GF-D8 (cell line): ENCODE data around the gene LIMK2.
"Not testable (repeated sequence)": the region's sequence is repeated elsewhere in the genome, so short reads cannot be mapped to it uniquely, and the experiment has no call there.

Source experiments
- DNase-seq: peaks from one replicate; lab custom pipeline; 2025; lab: John Stamatoyannopoulos, UW

Gene LIMK2

DNA sequence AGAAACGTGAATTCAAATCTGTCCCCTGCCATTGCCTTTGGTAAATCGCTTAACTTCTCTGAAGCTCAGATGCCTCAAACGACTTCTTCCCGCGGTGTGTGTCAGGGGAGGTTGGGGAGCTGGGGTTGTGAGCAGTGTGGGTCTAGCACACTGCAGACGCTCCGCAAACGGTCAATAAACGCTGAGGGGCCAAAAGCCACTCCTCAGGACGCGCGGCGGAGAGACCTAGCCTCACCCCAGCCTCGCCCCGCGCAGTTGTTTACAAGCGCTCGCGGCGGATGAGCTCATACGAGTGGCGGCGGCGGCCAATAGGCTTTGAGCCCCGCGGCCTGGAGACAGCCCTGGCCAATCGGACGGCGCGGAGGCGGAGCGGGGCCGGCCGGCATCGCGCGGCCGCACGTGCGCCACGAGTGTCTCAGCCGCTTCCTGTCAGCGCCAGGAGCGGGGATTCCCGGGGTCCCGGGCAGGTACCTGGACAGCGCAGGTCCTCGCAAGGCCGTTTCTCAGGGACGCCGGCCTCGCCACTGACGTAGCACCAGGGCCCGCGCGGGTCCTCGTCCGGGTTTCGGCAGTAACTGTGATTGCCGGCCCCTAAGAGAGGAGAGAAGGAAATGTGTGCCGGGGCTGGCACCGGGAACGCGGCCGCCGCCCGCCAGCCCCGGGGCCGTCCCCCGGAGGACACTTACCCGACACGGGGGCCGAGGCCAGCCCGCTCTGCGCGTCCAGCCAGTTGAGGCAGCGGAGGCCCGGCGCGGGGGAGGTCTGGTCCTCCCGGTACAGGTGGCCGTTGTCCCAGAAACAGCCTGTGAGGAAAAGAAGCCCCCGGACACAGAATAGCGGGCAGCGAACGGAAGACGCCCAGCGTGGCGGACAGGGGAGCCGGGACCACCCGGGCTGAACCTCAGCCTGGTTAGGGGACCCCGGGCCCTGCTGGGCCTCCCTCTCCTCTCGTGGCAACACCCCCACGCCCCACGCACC, 78.7 kb downstream of the LIMK2 start:
- DNase-seq = peak; percentile 66

DNA sequence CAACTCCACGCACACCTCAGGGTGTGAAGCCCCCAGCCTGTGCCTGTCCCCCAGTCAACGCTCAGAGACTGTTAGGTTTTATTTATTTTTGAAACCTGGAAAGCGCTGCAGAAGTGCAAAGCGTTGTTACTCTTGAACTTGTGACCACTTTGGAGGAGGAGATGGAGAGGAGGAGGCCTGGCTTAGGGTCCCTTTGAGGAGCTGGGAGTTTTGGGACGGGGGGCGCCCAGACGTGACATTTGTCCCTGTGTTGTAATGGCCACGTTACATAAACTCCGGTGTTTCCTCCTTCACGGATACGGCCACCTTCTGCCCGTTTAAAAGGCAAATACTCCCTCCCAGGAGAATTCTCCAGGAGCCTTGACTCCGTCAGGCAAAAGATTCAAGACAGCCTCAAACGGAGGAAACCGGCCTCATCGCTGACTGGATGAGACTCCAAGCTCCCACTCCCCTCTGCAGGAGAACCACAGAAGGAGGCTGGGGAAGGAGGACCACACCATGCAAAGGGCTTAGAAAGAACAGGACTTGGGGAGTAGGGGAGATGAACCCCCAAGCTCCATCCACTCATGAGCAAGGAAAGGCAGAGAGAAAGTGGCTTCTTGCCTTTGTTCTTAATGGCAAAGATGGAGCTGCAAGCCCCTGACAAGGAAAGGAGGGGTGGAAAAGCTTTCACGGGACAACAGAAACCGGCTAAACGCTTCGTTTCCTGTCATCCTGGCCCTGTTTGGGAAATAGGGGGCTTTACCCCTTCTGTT, 79.6 kb downstream of the LIMK2 start:
- DNase-seq = no peak

DNA sequence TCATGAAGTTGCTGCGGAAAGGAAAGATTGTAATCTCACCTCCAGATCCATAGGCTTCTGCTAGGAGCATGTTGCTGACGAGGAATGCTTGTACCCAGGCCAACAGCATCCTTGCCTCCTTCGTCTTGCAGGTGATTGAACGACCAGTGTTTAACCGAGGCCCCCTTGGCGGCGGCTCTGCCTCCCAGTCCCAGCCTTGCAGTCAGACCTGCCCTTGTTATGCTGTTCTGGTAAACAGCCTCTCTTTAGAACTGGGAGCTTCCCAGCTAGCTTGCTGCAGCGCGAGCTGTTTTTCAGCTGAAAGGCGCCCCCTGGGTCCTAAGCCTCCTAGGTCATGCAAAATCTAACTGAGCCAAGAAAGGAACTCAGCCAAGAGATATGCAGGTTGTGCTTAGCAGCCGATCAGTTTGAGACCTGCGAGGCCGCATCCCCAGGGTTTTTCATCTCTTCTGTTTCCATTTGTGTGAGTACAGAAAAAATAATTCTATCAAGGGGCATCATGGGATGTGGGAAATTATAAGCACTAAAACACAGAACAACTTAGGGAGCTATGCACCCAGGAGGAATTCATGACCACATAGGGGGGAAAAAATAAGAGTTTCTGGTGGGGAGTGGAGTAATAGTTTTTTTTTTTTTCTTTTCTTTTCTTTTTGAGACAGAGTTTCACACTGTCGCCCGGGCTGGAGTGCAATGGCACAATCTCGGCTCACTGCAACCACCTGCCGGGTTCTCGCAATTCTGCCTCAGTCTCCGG, 80.3 kb downstream of the LIMK2 start, which contains the start of gene PIK3IP1:
Gene PIK3IP1, minus strand, starts transcription at position 253 of the 754 bp plus-strand sequence. Its CDS starts 144 bp downstream, at position 109.
- DNase-seq = peak; percentile 29

DNA sequence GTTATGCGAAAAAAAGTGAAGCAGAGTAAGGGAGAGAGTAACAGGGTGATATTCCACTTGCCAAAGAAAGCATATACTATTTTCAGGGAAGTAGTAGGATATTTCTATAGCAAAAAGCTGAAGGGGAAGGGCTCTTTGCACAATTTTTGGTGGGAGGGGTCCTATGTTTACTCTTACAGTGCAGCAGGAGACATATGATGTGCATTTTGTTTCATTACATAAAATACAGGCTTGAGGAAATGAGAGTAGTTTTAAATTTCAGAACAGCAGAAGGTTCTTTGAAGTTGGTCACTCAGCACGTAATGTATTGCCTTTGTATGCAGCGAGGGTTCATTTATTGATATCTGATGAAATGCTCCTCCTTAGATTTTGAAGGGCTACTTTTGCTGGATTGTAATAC, 83.3 kb downstream of the LIMK2 start:
- no peak for DNase-seq

DNA sequence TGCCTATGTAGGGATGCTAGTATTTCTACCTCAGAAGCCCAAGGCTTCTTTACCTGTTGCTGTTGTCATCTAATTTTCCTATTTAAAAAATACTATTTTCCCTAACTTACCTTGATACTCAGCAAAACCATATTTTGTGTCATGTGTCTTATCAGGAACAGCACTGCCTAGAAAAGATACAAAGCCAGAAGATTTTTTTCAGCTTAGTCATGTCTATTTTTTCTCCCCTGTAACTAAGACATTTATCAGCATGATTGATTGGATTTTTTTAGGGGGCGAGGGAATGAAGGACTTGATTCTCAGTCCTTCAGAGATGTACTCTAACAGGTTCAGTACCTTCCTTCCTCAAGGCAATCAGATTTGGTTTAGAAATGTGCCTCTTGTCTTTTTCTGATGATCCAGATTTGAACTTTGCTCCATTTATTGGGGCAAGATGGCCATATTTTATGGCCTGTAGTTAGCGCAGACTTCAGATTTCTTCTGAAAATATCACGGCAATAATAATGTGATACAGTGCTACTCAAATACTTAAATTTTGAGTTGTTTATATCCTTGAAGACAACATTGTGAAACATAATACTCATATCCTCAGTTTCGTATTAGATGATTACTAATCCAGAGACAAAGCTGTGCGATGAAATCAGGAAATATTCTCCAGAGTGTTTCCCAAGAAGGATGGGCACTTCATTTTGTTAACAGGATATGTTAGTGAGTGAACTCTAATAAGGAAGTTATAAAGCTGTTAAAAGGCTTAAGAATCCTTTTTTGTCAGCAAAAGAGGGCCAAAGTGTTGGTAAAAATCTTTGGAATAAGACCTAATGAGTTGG, 83.9 kb downstream of the LIMK2 start:
- DNase-seq = no peak

DNA sequence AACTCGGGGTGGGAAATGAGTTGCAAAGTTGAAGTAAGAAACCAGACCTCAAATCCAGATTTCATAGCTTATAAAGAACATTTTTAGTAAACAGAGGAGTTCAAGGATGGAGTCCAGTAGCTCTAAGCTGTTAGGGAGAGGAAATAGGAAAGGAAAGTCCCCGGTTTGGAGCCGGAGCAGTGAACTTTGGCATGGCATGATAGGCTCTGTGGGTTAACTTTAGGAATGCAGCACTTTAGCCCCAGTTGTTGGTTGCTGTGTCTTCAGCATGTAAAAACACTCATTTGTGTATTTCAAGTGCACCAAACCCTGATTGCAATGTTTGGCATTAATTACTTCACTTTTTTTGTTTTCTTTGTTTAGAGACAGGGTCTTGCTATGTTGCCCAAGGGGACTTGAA, 88.8 kb downstream of the LIMK2 start:
- no peak for DNase-seq

DNA sequence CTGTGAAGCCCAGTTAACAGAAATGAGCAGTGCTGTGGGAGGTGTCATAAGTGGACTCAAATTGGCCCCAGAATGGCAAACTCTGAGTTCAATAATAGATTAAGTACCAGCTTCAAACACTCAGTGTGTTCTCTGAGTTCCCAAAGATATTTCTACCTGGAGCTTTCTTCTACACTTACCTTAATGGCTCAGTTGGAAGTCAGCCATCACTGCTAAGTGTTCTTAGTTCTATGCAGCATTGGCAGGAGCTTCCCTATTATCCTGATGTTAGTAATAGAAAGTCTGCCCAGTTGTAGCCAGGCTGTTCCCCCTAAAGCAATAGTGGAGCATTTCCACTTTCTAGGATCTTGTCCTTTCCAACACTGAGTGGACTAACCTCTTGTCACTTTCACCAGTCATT, 89.9 kb downstream of the LIMK2 start:
- DNase-seq = no peak

DNA sequence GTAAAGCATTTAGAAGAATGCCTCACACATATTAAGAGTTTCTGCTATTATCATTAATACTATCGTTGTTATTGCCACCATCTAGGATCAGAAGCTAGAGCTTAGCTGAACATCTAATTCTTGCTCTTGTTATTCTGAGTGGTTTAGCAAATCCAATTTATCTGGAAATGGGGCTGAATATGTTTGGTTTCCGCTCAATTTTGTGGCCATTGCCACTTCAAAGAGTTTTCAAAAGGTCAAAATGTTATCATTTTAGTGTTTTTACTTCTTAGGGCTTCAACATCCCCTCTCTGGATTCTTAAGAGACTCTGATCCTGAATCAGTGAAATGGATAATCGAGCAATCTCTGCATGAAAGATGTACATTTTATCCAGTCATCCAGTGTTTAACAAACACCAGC, 90.4 kb downstream of the LIMK2 start:
- DNase-seq = no peak

DNA sequence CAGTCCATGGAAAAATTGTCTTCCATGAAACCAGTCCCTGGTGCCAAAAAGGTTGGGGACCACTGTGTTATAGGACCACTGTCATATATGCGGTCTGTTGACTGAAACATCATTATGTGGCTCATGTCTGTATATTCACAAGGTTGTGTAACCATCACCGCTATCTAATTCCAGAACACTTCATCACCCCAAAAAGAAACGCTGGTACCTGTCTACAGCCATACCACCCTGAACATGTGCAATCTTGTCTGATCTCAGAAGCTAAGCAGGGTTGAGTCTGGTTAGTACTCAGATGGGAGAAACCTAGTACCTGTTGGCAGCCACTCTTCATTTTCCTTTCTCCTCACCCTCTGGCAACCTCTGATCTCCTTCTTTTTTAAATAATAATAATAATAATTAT, 93.1 kb downstream of the LIMK2 start:
- no peak for DNase-seq

DNA sequence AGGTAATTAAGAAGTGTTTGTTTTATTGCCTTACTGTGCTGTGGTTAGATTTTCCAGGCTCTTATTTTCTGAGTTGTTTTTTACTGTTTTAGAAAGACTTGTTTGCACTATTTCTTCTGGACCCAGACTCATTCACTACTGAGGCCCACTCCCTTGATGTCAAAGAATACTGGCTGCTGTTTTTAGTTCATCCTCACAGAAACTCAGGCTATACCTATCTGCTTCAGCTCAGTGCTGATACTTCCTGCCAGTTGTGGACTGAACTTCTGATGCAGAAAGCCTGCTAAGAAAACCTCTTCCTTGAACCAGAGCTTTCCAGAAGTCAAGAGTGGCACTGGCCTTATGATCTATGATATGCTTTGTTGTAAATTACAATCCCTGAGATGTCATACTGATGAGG, 96.1 kb downstream of the LIMK2 start:
- DNase-seq = no peak

DNA sequence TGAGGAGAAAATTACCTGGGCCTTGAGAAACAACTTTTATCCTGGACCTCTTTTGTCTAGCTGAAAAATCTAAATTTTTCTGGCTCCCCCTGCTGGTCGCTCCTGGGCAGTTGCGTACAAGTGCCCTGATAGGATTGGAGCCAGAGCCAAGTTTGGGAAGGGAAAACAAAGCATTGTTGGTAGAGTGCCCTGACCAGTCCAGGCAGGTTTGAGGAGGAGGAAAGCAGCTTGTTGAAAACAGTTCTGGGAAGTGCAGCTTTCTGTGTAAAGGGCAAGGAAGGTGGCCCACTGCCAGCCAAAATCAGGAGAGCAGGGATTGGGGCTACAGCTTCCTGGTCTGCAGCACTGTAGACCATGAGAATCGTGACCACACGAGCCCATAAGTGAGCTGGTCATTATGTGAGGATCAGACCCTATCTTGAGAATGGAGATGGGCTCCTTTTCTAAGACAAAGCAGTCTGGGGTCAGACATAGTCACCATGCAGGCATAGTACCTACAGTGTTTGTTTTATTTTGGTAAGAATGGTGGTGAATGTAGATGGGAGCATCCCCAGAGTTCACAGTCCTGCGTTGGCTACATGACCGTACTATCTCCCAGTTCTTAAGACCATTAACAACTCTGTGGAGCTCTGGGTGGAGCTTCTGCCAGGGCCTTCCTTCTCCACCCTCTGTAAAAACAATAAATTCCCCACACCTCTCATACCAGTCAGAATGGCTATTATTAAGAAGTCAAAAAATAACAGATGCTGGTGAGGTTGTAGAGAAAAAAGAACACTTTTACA, 101.5 kb downstream of the LIMK2 start:
- DNase-seq = no peak

DNA sequence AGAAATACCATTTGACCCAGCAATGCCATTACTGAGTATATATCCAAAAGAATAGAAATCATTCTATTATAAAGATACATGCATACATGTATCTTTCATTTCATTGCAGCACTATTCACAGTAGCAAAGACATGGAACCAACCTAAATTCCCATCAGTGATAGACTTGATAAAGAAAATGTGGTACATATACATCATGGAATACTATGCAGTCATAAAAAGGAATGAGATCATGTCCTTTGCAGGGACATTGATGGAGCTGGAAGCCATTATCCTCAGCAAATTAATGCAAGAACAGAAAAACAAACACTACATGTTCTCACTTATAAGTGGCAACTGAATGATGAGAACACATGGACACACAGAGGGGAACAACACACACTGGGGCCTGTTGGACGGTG, 102.1 kb downstream of the LIMK2 start:
- not testable (repeated sequence) for DNase-seq

DNA sequence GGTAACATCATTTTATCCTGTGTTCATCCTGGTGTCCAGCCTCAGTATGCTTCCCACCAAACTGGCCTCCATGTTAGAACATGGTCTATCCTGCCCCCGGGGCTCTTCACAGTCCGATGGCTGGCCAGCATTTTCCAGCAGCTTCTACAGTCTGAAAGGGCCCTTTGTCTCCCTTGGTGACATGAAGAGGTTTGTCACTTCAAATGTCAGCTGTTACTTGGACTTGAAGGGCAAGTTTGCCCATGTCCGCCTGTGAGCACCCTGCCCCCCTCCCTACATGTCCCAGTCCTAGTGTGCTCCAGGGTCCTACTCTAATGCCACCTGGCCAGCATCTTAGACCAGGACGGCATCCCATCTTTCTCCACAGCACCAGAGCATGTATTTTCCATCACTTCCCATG, 109.3 kb downstream of the LIMK2 start:
- DNase-seq = no peak

DNA sequence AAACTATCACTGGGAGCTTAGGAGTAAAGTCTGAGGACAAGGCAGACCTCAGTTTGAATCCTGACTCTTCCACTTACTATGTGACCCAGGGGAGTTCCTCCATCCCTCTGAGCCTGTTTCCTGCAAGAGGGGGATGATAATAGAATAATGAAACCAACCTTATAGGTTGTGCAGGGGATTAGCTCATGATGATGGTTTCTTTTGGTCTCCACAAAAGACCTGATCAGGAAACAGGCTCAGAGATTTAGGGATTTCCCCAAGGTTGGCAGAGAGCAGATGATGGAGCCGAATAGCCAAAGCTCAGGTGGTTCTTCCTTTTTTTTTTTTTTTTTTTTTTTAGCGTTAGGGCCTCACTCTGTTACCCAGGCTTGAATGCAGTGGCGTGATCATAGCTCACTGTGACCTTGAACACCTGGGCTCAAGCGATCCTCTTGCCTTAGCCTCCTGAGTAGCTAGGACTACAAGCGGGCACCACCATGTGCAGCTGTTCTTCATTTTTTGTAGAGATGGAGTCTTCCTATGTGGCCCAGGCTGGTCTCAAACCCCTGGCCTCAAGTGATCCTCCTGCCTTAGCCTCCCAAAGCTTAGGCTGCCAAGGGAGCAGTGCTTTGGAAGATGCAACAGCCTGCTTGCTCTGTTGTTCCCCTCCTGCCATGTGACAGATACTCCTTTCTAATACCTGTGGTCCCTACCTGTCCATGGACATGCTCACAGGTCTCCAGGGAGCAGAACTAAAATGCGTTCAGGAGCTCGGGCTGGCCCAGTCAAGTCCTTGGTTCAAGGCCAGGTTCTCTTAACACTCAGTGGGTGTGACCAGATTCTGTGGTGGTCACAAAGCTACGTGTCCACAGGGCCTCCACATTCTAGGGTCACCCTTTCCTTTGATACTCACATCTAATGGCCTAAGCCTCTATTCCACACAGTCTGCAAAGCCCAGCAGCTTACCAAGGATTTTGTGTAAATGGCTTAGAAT, 111.8 kb downstream of the LIMK2 start:
- no peak for DNase-seq

DNA sequence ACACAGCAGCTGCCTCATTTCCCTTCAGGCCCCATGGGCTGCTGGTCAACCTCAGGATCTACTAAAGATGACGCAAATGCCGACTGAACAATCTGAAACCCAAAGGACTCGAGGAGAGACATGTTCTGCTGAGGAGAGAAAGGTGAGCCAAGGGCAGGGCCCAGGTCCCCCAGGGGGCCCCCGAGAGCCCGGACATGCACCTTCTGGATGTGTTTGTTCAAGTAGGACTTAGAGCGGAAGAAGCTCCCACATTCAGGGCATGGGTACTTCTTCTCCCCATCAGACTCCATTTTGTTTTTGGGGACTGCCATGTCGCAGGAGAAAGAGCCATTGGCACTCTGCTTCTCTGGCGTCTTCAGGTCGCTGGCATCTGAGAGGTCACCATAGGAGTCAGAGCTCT, 114.8 kb downstream of the LIMK2 start:
- no peak for DNase-seq

DNA sequence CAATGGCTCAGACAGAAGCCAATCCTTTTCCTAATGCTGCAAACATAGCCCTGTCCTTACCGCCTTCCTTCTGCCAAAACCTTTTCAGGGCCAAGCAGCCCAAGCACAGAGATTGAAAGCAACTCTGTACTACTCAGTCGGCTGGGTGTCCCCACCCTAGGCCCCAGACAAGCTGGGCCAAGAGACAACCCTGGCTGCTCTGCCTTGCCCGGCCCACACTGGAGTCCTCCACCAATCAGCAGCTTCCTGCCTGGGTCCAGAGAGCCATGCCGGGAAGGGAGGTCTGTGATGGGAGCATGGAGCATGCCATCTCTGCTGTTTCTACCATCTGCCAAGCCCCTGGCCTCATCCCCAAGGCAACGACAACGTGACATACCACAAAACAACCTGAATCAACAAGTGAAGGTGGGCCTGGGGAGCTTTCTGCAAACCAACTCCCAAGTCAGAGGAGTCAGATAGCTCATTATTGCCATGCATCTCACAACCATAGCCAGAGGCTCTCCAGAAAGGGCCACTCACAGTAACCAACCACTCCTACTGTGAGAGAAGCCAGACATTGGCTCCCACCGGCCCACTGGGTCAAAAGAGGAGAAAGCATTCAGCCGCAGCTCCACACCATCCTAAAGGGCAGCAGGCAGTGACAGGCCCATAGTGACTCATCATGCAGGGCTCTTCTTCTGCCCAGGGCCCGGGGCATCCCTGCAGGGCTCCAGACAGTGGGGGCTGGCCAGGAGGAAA, 115.9 kb downstream of the LIMK2 start:
- DNase-seq = no peak

DNA sequence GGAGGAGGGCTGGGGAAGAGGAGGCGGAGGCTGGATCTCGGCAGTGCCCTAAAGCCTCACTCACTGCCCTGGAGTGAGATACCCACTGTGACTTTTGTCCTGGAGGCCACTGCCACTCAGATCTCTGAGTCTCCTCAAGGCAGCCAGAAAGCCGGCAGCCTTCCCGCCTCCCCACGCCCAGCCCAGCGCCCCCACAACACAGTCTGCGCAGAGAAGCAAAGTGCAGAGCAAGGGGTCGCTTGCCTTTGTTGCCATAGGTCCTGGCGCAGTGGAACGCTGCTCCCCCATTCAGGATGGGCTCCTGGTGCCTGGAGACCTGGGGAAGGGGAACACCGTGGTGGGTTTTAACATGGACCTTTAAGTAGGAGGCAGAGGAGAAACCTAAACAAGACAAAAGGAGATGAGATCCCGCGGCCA, 116.5 kb downstream of the LIMK2 start:
- DNase-seq = no peak

DNA sequence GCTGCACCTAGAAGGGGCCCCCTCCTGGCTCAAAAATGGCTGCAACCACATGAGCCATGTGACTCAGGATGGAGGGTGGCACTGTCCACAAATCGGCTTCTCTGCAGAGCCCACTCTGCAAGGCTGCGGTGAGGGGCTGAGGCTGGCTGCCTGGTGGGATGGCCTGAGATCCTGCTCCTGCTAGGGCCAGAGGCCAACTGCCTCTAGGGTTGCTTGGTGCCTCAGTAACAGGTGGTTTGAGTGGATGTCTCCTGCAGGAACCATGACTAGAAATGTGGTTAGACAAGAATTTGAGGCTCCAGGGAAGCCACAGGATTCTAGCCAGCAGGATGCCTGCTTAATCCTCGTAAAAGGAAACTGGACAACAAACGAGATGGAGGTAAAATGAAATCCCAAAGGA, 116.9 kb downstream of the LIMK2 start:
- no peak for DNase-seq
